ENCODE results near the gene ADGRG6. TPM values are rescaled to one million over a fixed set of nuclear protein-coding genes. Genes with fewer than 3 reads are reported as not detected.

The ADGRG6 gene
- total and polyA plus RNA-seq, 4 donors = 5.9 to 42.2 (median 19.2) TPM

- Histone ChIP-seq H3K4me1 (ENCODE audit: control insufficient read depth, insufficient read depth, low read length) (no peaks in the 10 kb centered on the region), H3K9me3 (ENCODE audit: control insufficient read depth, insufficient read depth, low read length) (no peaks in the 10 kb centered on the region), H3K27ac (ENCODE audit: low read depth, low read length) (no peak overlapping the region), H3K27me3 (ENCODE audit: control insufficient read depth, insufficient read depth, low read length) (no peaks in the 10 kb centered on the region), H3K4me3 (ENCODE audit: low read depth, low read length) (no peak overlapping the region), H3K36me3 (ENCODE audit: control insufficient read depth, insufficient read depth, low read length) (no peaks in the 10 kb centered on the region)
- WGBS (ENCODE audit: insufficient coverage) = 60% methylated on average over 1 of the region's 2 CpGs
- DNase-seq (ENCODE audit: low read depth in 4 of 6, low spot score in 6 of 6) = no peak
Measured at GRCh38 chr6:142313284-142313683, 11.5 kb downstream of the ADGRG6 start.

- Histone ChIP-seq H3K27ac (ENCODE audit: low read depth, low read length) (no peak overlapping the region), H3K9me3 (ENCODE audit: control insufficient read depth, insufficient read depth, low read length) (no peaks in the 10 kb centered on the region), H3K4me3 (ENCODE audit: low read depth, low read length) (no peak overlapping the region), H3K27me3 (ENCODE audit: control insufficient read depth, insufficient read depth, low read length) (no peaks in the 10 kb centered on the region), H3K36me3 (ENCODE audit: control insufficient read depth, insufficient read depth, low read length) (no peaks in the 10 kb centered on the region), H3K4me1 (ENCODE audit: control insufficient read depth, insufficient read depth, low read length) (no peaks in the 10 kb centered on the region)
- WGBS (ENCODE audit: insufficient coverage) = no CpG with 5 or more reads among the region's 1 CpG
- DNase-seq (ENCODE audit: low read depth in 4 of 6, low spot score in 6 of 6) = no peak
Measured at GRCh38 chr6:142316791-142317368, 15.1 kb downstream of the ADGRG6 start.

- H3K4me3 ChIP-seq (ENCODE audit: low read depth, low read length) = no peak overlapping the region
- DNase-seq (ENCODE audit: low read depth in 4 of 6, low spot score in 6 of 6) = no peak
- H3K36me3 ChIP-seq (ENCODE audit: control insufficient read depth, insufficient read depth, low read length) = no peaks in the 10 kb centered on the region
- no peaks in the 10 kb centered on the region for H3K27me3 ChIP-seq (ENCODE audit: control insufficient read depth, insufficient read depth, low read length)
- 88% methylated on average over 1 of the region's 1 CpG for WGBS (ENCODE audit: insufficient coverage)
- no peaks in the 10 kb centered on the region for H3K9me3 ChIP-seq (ENCODE audit: control insufficient read depth, insufficient read depth, low read length)
- no peak overlapping the region for H3K27ac ChIP-seq (ENCODE audit: low read depth, low read length)
- no peaks in the 10 kb centered on the region for H3K4me1 ChIP-seq (ENCODE audit: control insufficient read depth, insufficient read depth, low read length)
Measured at GRCh38 chr6:142318714-142319113, 16.9 kb downstream of the ADGRG6 start.

- no CpG with 5 or more reads among the region's 3 CpGs for WGBS (ENCODE audit: insufficient coverage)
- H3K27ac ChIP-seq (ENCODE audit: low read depth, low read length) = no peak overlapping the region
Measured at GRCh38 chr6:142320366-142320765, 18.6 kb downstream of the ADGRG6 start.

GRCh38 chr6:142321451-142321850, 19.6 kb downstream of the ADGRG6 start:
- H3K9me3 ChIP-seq (ENCODE audit: control insufficient read depth, insufficient read depth, low read length) = no peaks in the 10 kb centered on the region

More at GRCh38 chr6:142320366-142320765, 18.6 kb downstream of the ADGRG6 start:
- Histone ChIP-seq H3K4me1 (ENCODE audit: control insufficient read depth, insufficient read depth, low read length) (no peaks in the 10 kb centered on the region), H3K27me3 (ENCODE audit: control insufficient read depth, insufficient read depth, low read length) (no peaks in the 10 kb centered on the region), H3K4me3 (ENCODE audit: low read depth, low read length) (no peak overlapping the region), H3K36me3 (ENCODE audit: control insufficient read depth, insufficient read depth, low read length) (no peaks in the 10 kb centered on the region), H3K9me3 (ENCODE audit: control insufficient read depth, insufficient read depth, low read length) (no peaks in the 10 kb centered on the region)
- no peak for DNase-seq (ENCODE audit: low read depth in 4 of 6, low spot score in 6 of 6)

GRCh38 chr6:142322066-142322465, 20.3 kb downstream of the ADGRG6 start:
- Histone ChIP-seq H3K4me3 (ENCODE audit: low read depth, low read length) (no peak overlapping the region), H3K27ac (ENCODE audit: low read depth, low read length) (no peak overlapping the region), H3K9me3 (ENCODE audit: control insufficient read depth, insufficient read depth, low read length) (no peaks in the 10 kb centered on the region), H3K36me3 (ENCODE audit: control insufficient read depth, insufficient read depth, low read length) (no peaks in the 10 kb centered on the region), H3K27me3 (ENCODE audit: control insufficient read depth, insufficient read depth, low read length) (no peaks in the 10 kb centered on the region), H3K4me1 (ENCODE audit: control insufficient read depth, insufficient read depth, low read length) (no peaks in the 10 kb centered on the region)
- no peak for DNase-seq (ENCODE audit: low read depth in 4 of 6, low spot score in 6 of 6)
- WGBS (ENCODE audit: insufficient coverage) = 100% methylated on average over 1 of the region's 5 CpGs

More at GRCh38 chr6:142321451-142321850, 19.6 kb downstream of the ADGRG6 start:
- Histone ChIP-seq H3K27ac (ENCODE audit: low read depth, low read length) (no peak overlapping the region), H3K27me3 (ENCODE audit: control insufficient read depth, insufficient read depth, low read length) (no peaks in the 10 kb centered on the region), H3K36me3 (ENCODE audit: control insufficient read depth, insufficient read depth, low read length) (no peaks in the 10 kb centered on the region), H3K4me1 (ENCODE audit: control insufficient read depth, insufficient read depth, low read length) (no peaks in the 10 kb centered on the region), H3K4me3 (ENCODE audit: low read depth, low read length) (no peak overlapping the region)
- DNase-seq (ENCODE audit: low read depth in 4 of 6, low spot score in 6 of 6) = no peak
- 100% methylated on average over 2 of the region's 3 CpGs for WGBS (ENCODE audit: insufficient coverage)

- H3K27ac ChIP-seq (ENCODE audit: low read depth, low read length) = no peak overlapping the region
- no peaks in the 10 kb centered on the region for H3K27me3 ChIP-seq (ENCODE audit: control insufficient read depth, insufficient read depth, low read length)
- H3K9me3 ChIP-seq (ENCODE audit: control insufficient read depth, insufficient read depth, low read length) = no peaks in the 10 kb centered on the region
- H3K4me3 ChIP-seq (ENCODE audit: low read depth, low read length) = no peak overlapping the region
- H3K36me3 ChIP-seq (ENCODE audit: control insufficient read depth, insufficient read depth, low read length) = no peaks in the 10 kb centered on the region
- DNase-seq (ENCODE audit: low read depth in 4 of 6, low spot score in 6 of 6) = no peak
- no peaks in the 10 kb centered on the region for H3K4me1 ChIP-seq (ENCODE audit: control insufficient read depth, insufficient read depth, low read length)
Measured at GRCh38 chr6:142322504-142323198, 20.8 kb downstream of the ADGRG6 start.

- DNase-seq (ENCODE audit: low read depth in 4 of 6, low spot score in 6 of 6) = no peak
- Histone ChIP-seq H3K36me3 (ENCODE audit: control insufficient read depth, insufficient read depth, low read length) (no peaks in the 10 kb centered on the region), H3K4me1 (ENCODE audit: control insufficient read depth, insufficient read depth, low read length) (no peaks in the 10 kb centered on the region), H3K27me3 (ENCODE audit: control insufficient read depth, insufficient read depth, low read length) (no peaks in the 10 kb centered on the region), H3K27ac (ENCODE audit: low read depth, low read length) (no peak overlapping the region), H3K4me3 (ENCODE audit: low read depth, low read length) (no peak overlapping the region), H3K9me3 (ENCODE audit: control insufficient read depth, insufficient read depth, low read length) (no peaks in the 10 kb centered on the region)
- WGBS (ENCODE audit: insufficient coverage) = no CpG with 5 or more reads among the region's 6 CpGs
Measured at GRCh38 chr6:142323377-142323776, 21.6 kb downstream of the ADGRG6 start.

- Histone ChIP-seq H3K27ac (ENCODE audit: low read depth, low read length) (no peak overlapping the region), H3K27me3 (ENCODE audit: control insufficient read depth, insufficient read depth, low read length) (no peaks in the 10 kb centered on the region), H3K4me3 (ENCODE audit: low read depth, low read length) (no peak overlapping the region), H3K4me1 (ENCODE audit: control insufficient read depth, insufficient read depth, low read length) (no peaks in the 10 kb centered on the region), H3K9me3 (ENCODE audit: control insufficient read depth, insufficient read depth, low read length) (no peaks in the 10 kb centered on the region), H3K36me3 (ENCODE audit: control insufficient read depth, insufficient read depth, low read length) (no peaks in the 10 kb centered on the region)
- peak in 1 of 6 donors; percentile 30 for DNase-seq (ENCODE audit: low read depth in 4 of 6, low spot score in 6 of 6)
- WGBS (ENCODE audit: insufficient coverage) = no CpG with 5 or more reads among the region's 1 CpG
Measured at GRCh38 chr6:142324111-142324510, 22.3 kb downstream of the ADGRG6 start.

GRCh38 chr6:142325111-142325510, 23.3 kb downstream of the ADGRG6 start:
- Histone ChIP-seq H3K4me3 (ENCODE audit: low read depth, low read length) (no peak overlapping the region), H3K27me3 (ENCODE audit: control insufficient read depth, insufficient read depth, low read length) (no peaks in the 10 kb centered on the region), H3K27ac (ENCODE audit: low read depth, low read length) (no peak overlapping the region), H3K36me3 (ENCODE audit: control insufficient read depth, insufficient read depth, low read length) (no peaks in the 10 kb centered on the region), H3K9me3 (ENCODE audit: control insufficient read depth, insufficient read depth, low read length) (no peaks in the 10 kb centered on the region), H3K4me1 (ENCODE audit: control insufficient read depth, insufficient read depth, low read length) (no peaks in the 10 kb centered on the region)
- DNase-seq (ENCODE audit: low read depth in 4 of 6, low spot score in 6 of 6) = no peak
- 100% methylated on average over 1 of the region's 3 CpGs for WGBS (ENCODE audit: insufficient coverage)

All from spinal cord (tissue), 10 donors.